K562 (cell line): ENCODE measurements around the gene CHPF. TPM values are rescaled to one million over a fixed set of nuclear protein-coding genes. Genes with fewer than 3 reads are reported as not detected.
A peak's percentile ranks its signal among the peaks of the same experiment; 100 is the strongest.

ENCODE experiments used
- CHD4 ChIP-seq: fragments of 200-600 bp; sonication (generic); IDR thresholded peaks from 3 replicates; pipeline ENCODE4 v1.6.1; 2012; ENCODE audit warnings: low read depth, mild to moderate bottlenecking, mixed read lengths, low read length, inconsistent platforms; ENCODE audit not compliant: insufficient read depth, insufficient replicate concordance, poor library complexity, severe bottlenecking
- CREB3L1 ChIP-seq: fragments of 450-650 bp; IDR thresholded peaks from 2 replicates; pipeline ENCODE4 v1.6.1; 2014; ENCODE audit warnings: low read depth, mild to moderate bottlenecking, moderate library complexity, borderline replicate concordance
- EZH2 ChIP-seq: IDR thresholded peaks from 2 replicates; pipeline ENCODE4 v1.6.1; 2012; ENCODE audit warnings: low read depth, mild to moderate bottlenecking, inconsistent platforms, low read length, borderline replicate concordance
- FOXP1 ChIP-seq: sonication (generic); formaldehyde crosslinking; IDR thresholded peaks from 2 replicates; pipeline ENCODE4 v1.8.0; 2022; ENCODE audit warnings: mild to moderate bottlenecking, missing genetic modification reagents
- GATAD2B ChIP-seq: fragments of 450-650 bp; IDR thresholded peaks from 2 replicates; pipeline ENCODE4 v1.6.1; 2017; ENCODE audit warnings: mild to moderate bottlenecking, borderline replicate concordance
- HDAC6 ChIP-seq: IDR thresholded peaks from 2 replicates; pipeline ENCODE4 v1.6.1; 2012; ENCODE audit warnings: low read depth, mild to moderate bottlenecking, control low read depth, inconsistent platforms, low read length, moderate library complexity
- HIVEP1 ChIP-seq: fragments of 250-450 bp; sonication (Bioruptor Pico); IDR thresholded peaks from 2 replicates; pipeline ENCODE4 v1.4.0; 2020; ENCODE audit warnings: mild to moderate bottlenecking
- KLF10 ChIP-seq: fragments of 250-450 bp; sonication (Bioruptor Pico); IDR thresholded peaks from 2 replicates; pipeline ENCODE4 v1.6.1; 2021; ENCODE audit warnings: matching md5 sums
- LCOR ChIP-seq: sonication (generic); formaldehyde crosslinking; IDR thresholded peaks from 2 replicates; pipeline ENCODE4 v1.8.0; 2022; ENCODE audit warnings: mild to moderate bottlenecking, missing genetic modification reagents
- NCOA4 ChIP-seq: fragments of 450-650 bp; IDR thresholded peaks from 2 replicates; pipeline ENCODE4 v1.6.1; 2018; ENCODE audit warnings: mild to moderate bottlenecking; ENCODE audit not compliant: partially characterized antibody
- NELFE ChIP-seq: IDR thresholded peaks from 2 replicates; pipeline ENCODE4 v1.6.1; 2011; ENCODE audit warnings: mild to moderate bottlenecking; ENCODE audit not compliant: insufficient read depth, insufficient read length
- SAFB ChIP-seq: fragments of 200-400 bp; formaldehyde crosslinking; IDR thresholded peaks from 2 replicates; pipeline ENCODE4 v1.6.1; 2017; ENCODE audit warnings: low read depth, low read length, borderline replicate concordance
- SIX5 ChIP-seq, 2 experiments: IDR thresholded peaks; 2 replicates each; pipeline ENCODE4 v1.6.1; 2011; ENCODE audit warnings: low read length in 2 of 2, borderline replicate concordance in 1 of 2, low read depth in 1 of 2, mild to moderate bottlenecking in 1 of 2, moderate library complexity in 1 of 2; ENCODE audit not compliant: insufficient read depth in 1 of 2
- ZBTB40 ChIP-seq, 2 experiments: fragments of 450-650 bp in 1 of 2; sonication (generic) in 1 of 2; formaldehyde crosslinking in 1 of 2; IDR thresholded peaks; 2 replicates each; pipeline versions ENCODE4 v1.7.1 to v1.9.0; 2016 to 2022; ENCODE audit warnings: inconsistent platforms in 1 of 2, mild to moderate bottlenecking in 1 of 2, missing genetic modification reagents in 1 of 2
- ZNF212 ChIP-seq: fragments of 450-650 bp; formaldehyde crosslinking; IDR thresholded peaks from 2 replicates; pipeline ENCODE4 v1.4.0; 2020; ENCODE audit warnings: mild to moderate bottlenecking
- ZNF311 ChIP-seq: fragments of 250-450 bp; sonication (Bioruptor Pico); IDR thresholded peaks from 2 replicates; pipeline ENCODE4 v1.4.0; 2020; ENCODE audit warnings: mild to moderate bottlenecking, moderate library complexity
- polyA plus RNA-seq, 8 experiments: library from polyadenylated mRNA; depleted of rRNA in 4 of 8; stranded (reverse) in 5 of 8; unstranded in 3 of 8; fragments of >200 nt; fragmentation: Nextera tagmentation in 2 of 8; fragmentation: Illumina TruSeq in 1 of 8; extraction: Ambion mirVana in 2 of 8; extraction: Trizol in 1 of 8; gene quantifications; 2 replicates each; pipeline versions ENCODE4 v1.2.1 to v1.2.3, GENCODE V29; 2011 to 2014; ENCODE audit warnings: inconsistent platforms in 1 of 8, missing spikeins in 1 of 8
- total RNA-seq, 7 experiments: library from RNA; depleted of rRNA in 6 of 7; stranded (reverse); fragments of >200 nt in 6 of 7; fragmentation: Illumina TruSeq in 2 of 7; extraction: Trizol in 2 of 7; gene quantifications; 2 replicates each; pipeline versions ENCODE4 v1.2.1 to v1.2.3, GENCODE V29; 2011 to 2021; ENCODE audit warnings: low replicate concordance in 1 of 7

Gene CHPF
- total and polyA plus RNA-seq, 9 of the 15 experiments (the other 6 are each of a cell fraction or from before 2014, with no cell fraction given): 0.15 to 57.2 (median 7.9) TPM

- TF ChIP-seq SAFB (no peak), HDAC6 (no peak), EZH2 (no peak), ZNF311 (CRISPR knock-in tag) (no peak), HIVEP1 (no peak), ZNF212 (no peak), NCOA4 (no peak), CHD4 (no peak), FOXP1 (CRISPR knock-in tag) (peak; percentile 57; the same call in 1 of the 2 replicates), LCOR (no peak), GATAD2B (peak; percentile 76), NELFE (no peak), KLF10 (no peak), CREB3L1 (no peak), ZBTB40 (IDR thresholded peaks at IDR 0.05) (0 out of 2 replicates have a peak, but pooled peaks have one; percentile 15), ZBTB40 (CRISPR knock-in tag; IDR thresholded peaks at IDR 0.05) (0 out of 2 replicates have a peak, but pooled peaks have one; percentile 11), SIX5 (IDR thresholded peaks at IDR 0.05; ENCODE audit: borderline replicate concordance in 1 of 2, insufficient read depth in 1 of 2, low read depth in 1 of 2, low read length in 2 of 2) (no peak)
Measured at GRCh38 chr2:219571311-219572236, 28.0 kb upstream of the CHPF start, which contains the start of gene OBSL1 (continued).
